GM18499 (cell line): ENCODE data around the gene UBALD1.

Experiments used
- ATAC-seq: cut with Tn5 transposase; IDR thresholded peaks from one replicate; pipeline ENCODE4 v1.9.1; 2021; ENCODE audit warnings: moderate number of reproducible peaks; ENCODE audit not compliant: insufficient read depth, unreplicated experiment

UBALD1 gene

DNA sequence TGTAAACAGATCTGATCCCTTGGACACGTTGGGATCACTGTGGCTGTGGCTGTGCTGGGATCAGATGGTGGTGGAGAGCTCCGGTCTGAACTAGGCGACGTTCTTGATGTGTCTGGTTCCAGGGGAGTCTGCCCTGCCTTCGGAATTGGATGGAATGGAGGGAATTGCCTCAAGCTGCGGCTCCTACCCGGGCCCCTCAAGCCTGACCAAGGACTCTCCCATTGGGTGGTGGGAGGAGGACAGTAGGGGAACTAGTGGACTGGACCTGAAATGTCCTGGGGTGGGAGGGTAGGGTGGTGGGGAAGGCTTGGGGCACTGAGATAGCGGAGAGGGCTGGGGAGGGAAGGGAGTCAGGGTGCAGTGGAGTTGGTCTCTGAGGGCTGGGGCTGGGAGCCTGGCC, 3.2 kb upstream of the UBALD1 start:
- no peak for ATAC-seq

DNA sequence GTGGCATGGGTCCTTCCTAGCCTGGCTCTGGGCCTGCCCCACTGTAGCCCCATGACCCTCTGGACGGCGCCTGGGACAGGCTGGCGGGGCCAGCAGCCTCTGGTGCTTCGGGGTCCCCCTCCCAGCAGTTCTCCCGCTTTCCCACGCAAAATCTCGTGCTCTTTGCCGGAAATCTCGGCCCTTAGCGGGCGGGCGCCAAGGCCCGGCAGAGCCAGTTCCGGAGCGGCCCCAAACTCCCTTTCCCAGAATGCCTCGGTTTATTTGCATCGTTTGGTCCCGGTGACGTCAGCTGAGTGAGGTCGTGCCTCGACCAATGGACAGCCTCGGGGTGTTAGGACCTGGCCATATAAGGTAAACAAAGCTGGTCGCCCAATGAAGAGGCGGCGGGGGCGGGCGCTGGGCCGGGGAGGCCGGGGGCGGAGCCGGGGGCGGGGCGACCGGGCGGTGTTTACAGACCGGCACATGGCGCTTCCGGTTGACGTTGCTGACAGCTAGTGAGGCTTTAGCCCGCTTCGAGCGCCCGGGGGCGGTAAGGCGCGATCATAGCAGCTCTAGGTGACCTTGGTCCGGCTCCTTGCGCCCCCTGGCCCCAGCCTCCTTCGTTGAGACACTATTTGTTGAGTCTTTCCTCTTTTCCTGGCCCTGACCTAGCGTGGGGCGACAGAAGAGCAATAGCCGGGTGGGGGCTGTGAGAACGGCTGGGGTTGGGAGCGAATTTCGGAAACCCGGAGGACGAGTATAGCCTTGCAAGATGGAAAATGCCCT, 1.5 kb upstream of the UBALD1 start:
- peak; percentile 59 for ATAC-seq

DNA sequence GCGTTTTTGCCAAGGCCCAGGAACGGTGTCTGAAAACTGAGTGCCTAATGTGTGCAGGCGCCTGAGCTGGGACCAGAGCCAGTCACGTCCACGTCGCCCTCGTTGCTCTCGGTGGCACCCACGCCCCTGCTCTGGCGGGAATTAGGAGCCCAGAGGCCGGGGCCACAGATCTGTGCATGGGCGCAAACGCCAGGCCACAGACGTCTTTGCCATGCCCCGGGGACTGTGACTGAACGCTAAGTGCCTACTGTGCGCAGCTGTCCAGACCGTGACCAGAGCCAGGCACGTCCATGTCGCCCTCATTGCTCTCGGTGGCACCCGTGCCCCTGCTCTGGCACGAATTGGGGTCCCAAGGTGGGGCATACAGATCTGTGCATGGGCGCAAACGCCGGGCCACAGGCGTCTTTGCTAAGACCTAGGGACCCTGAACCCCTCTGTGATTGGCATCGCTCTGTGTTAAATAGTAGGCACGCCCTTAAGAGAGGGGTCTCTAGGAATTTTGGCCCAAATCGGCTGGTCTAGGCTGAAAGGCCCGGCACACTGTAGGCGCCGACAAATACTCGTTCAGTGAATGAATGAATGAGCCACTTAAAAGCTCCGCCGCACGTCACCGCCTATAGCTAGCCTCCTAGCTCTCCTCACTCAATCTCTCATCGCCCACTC, 827 bp upstream of the UBALD1 start:
- ATAC-seq: no peak

DNA sequence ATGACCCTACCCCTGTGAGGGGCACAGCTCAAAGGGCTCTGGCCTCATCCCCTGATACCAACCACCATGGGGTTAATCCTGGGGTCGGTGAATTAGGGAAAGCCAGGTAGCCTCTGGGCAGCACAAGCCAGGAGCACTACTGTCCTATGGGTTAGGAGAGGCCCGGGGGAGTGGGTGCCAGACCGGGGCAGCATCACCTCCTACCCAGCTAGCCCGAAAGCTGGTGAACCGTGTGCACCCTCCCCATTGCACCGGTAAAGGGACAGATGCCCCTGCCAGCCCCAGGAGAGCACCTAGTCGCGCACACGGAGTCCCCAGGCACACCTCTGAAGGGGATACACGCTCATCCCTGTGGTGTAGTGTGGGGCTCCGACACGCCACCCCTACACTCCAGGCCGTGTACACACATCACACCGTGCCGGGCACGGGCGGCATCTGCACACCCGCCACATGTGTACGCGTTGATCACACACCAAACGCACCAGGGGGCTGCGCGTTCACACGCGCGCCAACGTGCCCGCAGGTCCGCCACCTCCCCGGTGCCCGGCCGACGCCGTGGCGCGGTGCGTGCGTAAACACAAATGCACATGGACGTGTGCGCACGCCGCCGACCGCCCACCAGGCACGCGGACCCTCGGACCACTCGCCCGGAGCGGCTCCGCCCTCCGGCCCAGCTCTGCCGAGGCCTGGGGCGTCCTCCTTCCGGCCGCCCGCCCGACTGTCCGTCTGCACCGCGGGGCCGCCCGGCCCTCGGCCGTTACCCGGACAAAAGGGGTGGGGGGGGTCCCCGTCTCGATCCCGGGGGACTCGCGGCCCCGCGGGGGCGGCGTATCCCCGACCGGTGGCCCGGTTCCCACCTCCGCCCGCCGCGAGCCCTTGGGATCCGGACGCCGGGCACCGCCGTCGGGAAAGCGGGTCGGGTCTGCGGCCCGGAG, 785 bp downstream of the UBALD1 start:
- ATAC-seq: no peak

DNA sequence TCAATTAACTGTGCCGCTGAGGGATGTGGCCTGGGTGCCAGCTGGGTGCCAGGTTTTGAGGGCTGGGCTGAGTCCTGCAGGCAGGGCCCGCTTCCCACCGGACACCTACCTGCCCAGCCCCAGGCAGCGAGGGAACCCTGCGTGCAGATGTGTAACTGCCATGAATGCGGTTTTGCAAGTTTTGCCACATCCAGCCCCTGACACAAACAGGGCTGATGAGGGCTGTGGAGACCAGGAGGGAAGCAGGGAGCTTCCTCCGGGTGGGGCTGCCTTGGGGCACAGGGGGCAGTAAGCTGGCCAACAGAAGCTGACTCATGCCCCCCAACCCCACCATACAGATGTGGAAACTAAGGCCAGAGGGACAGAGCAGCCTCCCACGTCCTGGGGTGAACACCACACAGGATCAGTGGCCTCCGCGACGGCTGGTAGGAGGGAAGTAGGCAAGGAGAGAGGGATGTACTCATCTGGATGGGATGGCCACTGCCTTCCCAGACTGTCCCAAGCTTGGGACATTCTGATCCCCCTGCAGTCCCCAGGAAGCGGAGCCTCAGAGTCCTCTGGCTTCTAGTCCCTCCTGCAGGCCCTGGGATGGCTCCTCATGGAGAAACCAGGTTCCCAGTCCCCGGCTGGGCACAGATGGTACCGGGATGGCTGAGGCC, 1.6 kb downstream of the UBALD1 start:
- no peak for ATAC-seq

DNA sequence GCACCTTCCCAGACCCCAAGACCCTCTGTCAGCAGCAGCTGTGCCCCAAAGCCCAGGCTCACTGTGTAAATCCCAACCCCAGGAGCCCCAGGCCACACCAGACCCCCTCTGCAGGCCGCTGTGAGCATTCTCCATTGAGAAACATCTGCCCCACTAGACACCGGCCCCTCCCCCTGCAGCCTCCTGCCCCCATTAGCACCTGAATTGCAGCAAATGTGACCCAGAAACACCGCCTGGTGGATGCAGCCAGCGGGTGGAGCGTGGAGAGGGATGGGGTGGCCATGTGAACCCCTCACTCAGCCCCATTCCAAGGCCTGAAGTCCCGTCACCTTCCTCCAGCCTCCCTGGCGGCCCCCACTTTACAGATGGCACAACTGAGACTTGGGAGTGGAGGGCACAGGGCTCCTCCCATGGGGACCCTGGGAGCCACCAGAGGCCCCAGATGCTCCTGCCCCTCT, 2.2 kb downstream of the UBALD1 start:
- ATAC-seq: no peak

DNA sequence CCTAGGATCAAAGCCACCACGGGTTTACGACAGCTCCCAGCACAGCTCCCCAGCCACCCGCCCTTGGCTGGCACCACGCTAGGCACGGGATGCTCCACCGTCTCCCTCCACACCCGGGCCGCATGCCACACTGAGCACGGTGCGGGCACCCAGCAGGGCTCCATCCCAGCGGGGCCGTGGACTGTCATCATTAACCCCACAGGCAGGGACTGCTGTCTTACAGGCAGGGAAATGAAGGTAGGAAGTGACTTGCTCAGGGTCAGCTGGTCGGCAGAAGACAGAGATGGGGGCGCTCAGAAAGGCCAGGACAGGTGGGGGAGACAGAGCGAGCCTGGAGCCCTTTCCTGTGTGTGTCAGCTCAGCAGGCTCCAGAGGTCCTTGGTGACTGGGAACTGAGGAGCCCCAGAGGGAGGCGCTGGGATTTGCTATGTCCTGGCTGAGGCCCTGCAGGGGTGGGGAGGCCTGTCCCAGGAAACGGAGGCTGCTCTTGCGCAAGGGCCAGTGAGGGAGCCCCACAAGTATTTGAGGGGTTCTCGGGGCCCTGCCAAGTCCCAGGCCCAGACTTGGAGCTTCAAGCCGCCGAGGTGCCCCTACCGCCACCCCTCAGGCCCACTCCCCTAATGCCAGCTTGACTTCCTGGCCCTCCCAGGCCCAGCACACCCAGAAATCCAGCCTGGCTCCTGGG, 3.2 kb downstream of the UBALD1 start:
- ATAC-seq: no peak

DNA sequence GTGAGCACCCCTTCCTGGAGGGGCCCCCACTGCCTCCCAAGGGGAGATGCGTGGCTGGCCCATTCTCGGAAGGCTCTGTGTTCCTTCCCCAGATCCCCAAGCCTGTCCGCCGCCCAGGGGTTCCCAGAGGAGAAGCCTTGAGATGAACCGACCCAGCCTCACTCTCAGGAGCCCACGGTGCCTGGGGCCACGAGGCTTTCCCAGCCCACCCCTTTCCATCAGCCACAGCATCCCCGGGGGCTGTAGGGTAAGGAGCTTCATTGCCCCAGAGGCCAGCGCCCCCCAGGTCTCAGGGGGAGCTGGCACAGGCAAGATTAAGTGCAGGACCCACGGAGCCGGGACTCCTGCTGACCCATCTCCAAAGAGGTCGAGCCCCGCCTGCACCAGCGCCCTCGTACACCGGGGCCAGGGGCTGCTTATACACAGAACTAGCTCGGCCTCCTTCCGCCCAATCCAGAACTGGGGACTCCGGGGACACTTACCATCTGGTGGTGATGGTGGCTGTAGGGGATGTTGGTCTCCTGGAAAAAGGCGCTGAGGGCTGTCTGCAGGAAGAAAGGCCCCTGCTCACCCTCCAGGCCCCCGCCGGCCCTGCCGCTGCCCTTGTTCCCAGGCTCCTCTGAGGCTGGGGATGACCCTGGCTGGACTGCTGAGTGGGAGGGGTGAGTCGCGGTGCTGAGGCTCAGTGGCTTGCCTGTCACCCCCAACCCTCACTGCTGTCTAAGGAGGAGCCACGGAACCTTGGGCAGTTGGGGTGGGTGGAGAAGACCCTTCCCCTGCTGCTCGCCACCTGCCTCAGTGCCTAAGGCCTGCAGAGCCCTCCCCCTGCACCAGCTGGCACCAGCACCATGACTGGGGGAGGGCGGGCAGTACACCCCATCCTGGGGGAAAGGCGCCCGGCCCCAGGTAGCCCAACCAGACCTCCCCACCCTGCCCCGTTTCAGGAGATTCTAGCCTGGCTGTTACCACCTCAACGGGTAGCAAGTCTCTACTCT, 4.4 kb downstream of the UBALD1 start:
- no peak for ATAC-seq

DNA sequence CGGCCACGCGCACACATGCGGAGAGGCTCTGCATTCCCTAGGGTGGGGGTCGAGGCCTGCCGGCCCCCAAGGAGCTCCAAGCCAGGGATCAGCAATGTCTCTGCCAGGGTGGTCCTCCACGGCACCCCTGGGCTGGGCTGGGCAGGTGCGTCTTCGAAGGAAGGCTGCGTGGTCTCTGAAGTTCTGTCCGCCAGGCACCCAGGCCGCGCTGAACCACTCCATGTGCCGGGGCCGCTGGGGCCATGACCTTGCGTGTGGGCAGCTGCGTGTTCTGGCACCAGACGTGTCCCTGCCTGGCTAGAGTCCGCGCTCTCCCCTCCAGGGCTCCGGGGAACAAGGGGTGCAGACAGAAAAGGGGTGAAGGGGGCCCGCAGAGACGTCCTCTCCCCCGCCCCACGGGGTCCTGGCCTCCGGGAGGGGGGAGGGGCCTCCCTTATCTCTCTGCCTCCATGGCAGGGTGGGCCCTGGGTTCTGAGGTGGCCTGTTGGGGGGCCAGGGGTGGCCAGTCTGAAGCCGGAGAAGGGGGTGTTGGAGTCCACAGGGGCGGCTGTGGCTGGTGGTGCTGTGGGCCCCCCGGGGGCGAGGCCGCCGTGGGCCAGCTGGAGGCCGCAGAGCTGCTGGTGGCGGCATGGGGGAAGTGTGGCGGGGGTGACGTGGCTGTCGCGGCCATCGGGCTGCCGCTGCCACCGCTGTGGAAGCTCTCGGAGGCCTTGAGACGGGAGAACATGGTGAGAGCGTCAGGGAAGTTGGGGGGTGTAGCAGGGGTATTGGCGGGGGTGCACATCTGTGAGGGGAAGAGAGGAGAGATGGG, 5.3 kb downstream of the UBALD1 start:
- ATAC-seq: no peak

DNA sequence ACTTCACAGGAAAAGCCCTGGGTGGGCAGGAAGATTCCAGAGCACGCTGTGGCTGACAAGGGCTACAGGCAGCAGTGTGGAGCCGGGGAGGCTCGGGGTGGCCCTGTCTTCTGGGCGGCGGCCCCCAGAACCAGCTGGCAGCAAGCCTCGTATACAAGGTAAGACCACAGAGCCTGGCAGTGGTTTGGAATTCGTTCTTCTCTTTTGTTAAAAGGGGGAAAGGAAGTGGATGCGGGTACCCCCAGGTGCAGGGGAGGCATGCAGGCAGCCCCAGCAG, 6.0 kb downstream of the UBALD1 start:
- no peak for ATAC-seq

DNA sequence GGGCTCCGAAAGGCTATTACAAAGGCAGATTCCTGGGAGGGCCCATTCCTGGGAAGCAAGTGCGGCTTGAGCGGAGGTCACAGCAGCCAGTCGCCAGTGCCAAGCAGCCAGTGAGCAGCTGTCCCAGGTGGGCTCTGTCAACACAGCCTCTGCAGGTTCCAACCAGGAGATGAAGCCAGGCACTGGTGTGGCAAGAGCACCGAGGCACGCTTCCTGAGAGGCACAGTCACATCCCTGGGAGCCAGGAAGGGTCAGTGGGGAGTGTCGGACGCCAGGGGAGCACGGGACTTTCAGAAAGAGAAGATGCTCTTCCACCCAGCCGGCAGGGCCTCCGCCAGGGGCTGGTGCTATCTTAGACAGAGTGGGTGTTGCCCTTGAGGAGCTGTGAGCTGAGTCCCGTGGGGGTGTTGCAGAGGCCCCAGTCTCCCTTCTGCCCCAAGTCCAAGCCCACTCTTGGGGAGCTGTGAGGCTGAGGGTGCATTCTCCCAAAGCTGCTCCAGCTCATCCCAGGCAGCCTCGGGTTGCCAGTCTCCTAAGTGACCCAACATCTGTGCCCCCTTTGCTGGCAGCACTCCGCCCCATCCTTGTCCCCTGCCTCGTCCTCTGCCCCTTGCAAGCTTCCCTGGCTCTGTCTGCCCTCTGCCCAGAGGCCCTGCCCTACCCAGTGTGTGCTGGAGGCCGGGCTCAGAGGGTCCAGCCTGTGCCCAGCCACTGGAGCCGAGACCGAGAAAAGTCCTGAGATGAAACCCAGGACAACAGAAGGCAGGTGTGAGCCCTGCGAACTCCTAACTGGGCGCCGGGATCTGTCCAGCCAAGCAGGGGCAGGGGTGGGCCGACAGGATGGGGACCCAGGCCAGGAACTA, 6.6 kb downstream of the UBALD1 start:
- ATAC-seq: no peak

DNA sequence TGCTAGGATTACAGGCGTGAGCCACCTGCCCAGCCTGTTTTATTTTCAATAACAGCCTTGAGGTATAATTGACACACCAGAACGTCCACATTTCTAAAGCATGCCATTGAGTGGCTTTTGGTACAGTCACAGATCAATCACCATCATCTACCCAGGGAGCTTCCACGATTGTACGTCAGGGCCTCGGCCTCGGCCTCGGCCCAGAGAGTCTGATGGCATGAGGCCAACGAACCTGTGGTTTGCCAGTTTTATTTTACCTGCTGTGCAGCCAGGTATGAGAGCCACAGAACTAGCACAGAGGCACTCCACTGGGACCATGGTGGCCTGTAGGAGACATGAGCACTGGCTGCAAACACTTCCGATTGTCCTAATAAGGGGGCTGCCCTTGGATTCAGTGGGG, 8.3 kb downstream of the UBALD1 start:
- no peak for ATAC-seq

DNA sequence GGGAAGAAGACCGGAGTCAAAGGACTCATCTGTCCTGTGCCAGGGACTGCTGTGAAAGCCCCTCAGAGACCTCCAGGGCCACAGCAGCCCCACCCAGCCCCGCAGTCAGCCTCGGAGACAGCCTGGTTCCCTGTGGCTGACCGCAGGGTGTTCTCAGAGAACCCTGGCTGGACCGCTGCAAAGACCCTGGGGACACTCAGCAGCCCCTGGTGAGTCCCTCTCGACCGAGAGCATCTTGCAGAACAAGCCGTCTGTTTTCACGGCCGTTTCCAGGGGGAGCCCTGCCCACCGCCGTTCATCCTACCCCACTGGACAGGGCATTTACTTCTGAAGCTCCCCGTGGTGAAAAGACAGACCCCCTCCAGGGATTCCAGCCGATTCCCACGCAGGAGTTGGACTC, 10.3 kb downstream of the UBALD1 start:
- no peak for ATAC-seq

DNA sequence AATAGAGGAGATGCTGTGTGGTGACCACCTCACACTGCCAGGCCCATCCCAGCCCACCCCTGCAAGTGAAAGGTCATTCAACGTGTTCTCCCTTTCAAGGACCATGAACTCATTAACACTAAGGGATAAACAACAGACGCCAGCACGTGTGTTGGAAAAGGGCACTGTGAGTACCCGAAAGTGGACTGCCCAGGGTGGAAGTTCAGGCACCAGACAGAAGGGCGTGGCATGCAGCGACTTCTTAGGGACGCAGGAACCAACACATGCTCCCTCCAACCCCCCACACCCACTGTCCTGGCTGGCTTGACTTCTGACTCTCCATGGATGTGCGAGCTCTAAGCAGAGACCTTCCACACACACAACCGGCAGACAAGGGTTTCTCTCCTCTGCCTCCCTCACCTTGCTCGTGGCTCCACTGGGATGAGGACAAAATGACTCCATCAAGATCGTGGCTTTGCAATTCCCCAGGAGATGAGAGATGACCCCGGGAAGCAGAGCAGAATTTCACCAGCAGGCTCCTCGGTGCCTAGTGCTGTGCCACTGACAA, 11.0 kb downstream of the UBALD1 start:
- ATAC-seq: no peak

DNA sequence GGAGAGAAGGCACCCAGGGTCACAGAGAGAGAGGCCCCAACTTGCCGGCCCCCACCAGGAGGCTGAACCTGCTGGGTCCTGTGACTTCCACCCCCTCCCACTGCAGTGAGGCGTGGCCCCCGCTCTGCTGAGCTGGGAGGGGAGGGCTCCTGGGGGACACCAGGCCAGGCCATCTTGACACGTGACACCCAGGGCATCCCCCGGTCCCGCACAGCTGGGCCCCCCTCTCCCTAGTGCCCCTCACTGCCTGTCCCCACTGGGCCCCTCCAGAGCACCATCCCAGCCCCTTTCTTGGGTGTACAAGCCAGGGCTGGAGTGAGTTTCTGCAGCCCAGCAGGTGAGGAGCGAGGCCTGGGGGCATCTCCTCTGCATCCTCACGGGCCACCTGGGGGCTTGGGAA, 12.4 kb downstream of the UBALD1 start:
- ATAC-seq: no peak

DNA sequence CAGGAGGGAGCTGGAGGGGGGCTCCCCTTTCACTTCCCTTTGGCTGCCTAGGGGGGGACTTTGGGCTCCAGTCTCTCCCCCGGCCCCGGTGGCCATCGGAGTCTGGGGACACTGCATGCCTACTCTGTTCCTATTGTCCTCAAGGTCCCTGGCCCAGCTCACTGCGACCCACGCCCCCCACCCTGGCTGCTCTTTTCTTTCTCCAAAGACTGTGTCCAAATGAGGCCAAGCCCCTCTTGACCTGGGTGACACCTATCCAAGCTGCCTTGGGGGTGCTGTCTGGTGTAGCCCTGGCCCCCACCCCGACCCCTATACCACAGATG, 12.9 kb downstream of the UBALD1 start:
- ATAC-seq: no peak
